Activated CD8-positive, alpha-beta memory T cell treated with anti-CD3 and anti-CD28 coated beads, Interleukin-2, amount 10 ng/mL, durations not matched to agents 7 days and 5 days (primary cell): ENCODE data around the gene BDH1. TPM values are rescaled to one million over a fixed set of nuclear protein-coding genes. Genes with fewer than 3 reads are reported as not detected.

Source experiments
- ATAC-seq: fragments of 150-1000 bp; cut with Tn5 transposase; one replicate; pipeline ENCODE4 v1.10.0; 2021; ENCODE audit warnings: moderate library complexity
- CTCF ChIA-PET: fragments of 350-600 bp; sonication (Branson Sonifier 250); formaldehyde crosslinking; loops from one replicate; lab custom pipeline; 2021; ENCODE audit warnings: antibody characterized with exemption; lab: Charles Lee
- DNase-seq: peaks from one replicate; pipeline ENCODE4 v3.0.0-alpha.2; 2020
- H3K27ac Mint-ChIP-seq: one replicate; pipeline ENCODE4 v1.8.0; 2021; ENCODE audit warnings: mild to moderate bottlenecking, mixed read lengths
- H3K27me3 Mint-ChIP-seq: one replicate; pipeline ENCODE4 v1.8.0; 2021; ENCODE audit warnings: mixed read lengths
- H3K36me3 Mint-ChIP-seq: one replicate; pipeline ENCODE4 v1.8.0; 2021; ENCODE audit warnings: mild to moderate bottlenecking, mixed read lengths
- H3K4me1 Mint-ChIP-seq: one replicate; pipeline ENCODE4 v1.8.0; 2021; ENCODE audit warnings: mixed read lengths
- H3K4me3 Mint-ChIP-seq: one replicate; pipeline ENCODE4 v1.8.0; 2021; ENCODE audit warnings: mild to moderate bottlenecking, moderate library complexity, mixed read lengths
- H3K9me3 Mint-ChIP-seq: one replicate; pipeline ENCODE4 v1.8.0; 2022; ENCODE audit warnings: low read depth, mixed read lengths
- total RNA-seq, 2 experiments: library from RNA; stranded (reverse); gene quantifications; one replicate each; pipeline ENCODE4 v1.2.3, GENCODE V29; 2021

Gene BDH1
- total RNA-seq, 2 experiments from 2014 or later: 75.8 to 80.9 TPM

GRCh38 chr3:197508924-197509775 is 46.6 kb downstream of the BDH1 start:
- H3K36me3 Mint-ChIP-seq: peaks cover 9% of the 10 kb centered on the region
- DNase-seq (no peak), ATAC-seq (no peak)
- no peaks in the 10 kb centered on the region for H3K9me3 Mint-ChIP-seq
- no peak overlapping the region for H3K27ac Mint-ChIP-seq
- H3K4me3 Mint-ChIP-seq: no peak overlapping the region
- no peaks in the 10 kb centered on the region for H3K27me3 Mint-ChIP-seq
- CTCF ChIA-PET: interaction anchor here (0.6 to 2.8 kb wide), 16 partner anchors 12 to 504 kb away, joined by 3 to 20 read pairs (median 3); no protein-coding TSS in a partner anchor
- no peaks in the 10 kb centered on the region for H3K4me1 Mint-ChIP-seq

- Mint-ChIP-seq H3K27me3 (no peaks in the 10 kb centered on the region), H3K36me3 (peaks cover 3% of the 10 kb centered on the region), H3K27ac (no peak overlapping the region), H3K4me3 (no peak overlapping the region), H3K4me1 (no peaks in the 10 kb centered on the region), H3K9me3 (no peaks in the 10 kb centered on the region)
- no peak for DNase-seq
- no peak for ATAC-seq
- CTCF ChIA-PET: interaction anchor here (1.3 to 2.8 kb wide), 2 partner anchors 55 to 252 kb away, joined by 3 to 20 read pairs; no protein-coding TSS in a partner anchor
Observed at GRCh38 chr3:197508461-197508860, 47.3 kb downstream of the BDH1 start.

- no peak overlapping the region for H3K27ac Mint-ChIP-seq
- CTCF ChIA-PET: interaction anchor here (1.3 kb wide), 1 partner anchor 54 kb away, joined by 3 read pairs; no protein-coding TSS in a partner anchor
- H3K4me3 Mint-ChIP-seq: no peak overlapping the region
Observed at GRCh38 chr3:197508051-197508451, 47.7 kb downstream of the BDH1 start.

GRCh38 chr3:197507541-197507940 is 48.2 kb downstream of the BDH1 start:
- Mint-ChIP-seq H3K27ac (no peak overlapping the region), H3K9me3 (no peaks in the 10 kb centered on the region), H3K27me3 (no peaks in the 10 kb centered on the region), H3K4me3 (no peak overlapping the region), H3K36me3 (peaks cover 2% of the 10 kb centered on the region), H3K4me1 (no peaks in the 10 kb centered on the region)
- DNase-seq (no peak), ATAC-seq (no peak)
- CTCF ChIA-PET: interaction anchor here (1.3 kb wide), 1 partner anchor 54 kb away, joined by 3 read pairs; no protein-coding TSS in a partner anchor

More at GRCh38 chr3:197508051-197508451, 47.7 kb downstream of the BDH1 start:
- ATAC-seq (no peak), DNase-seq (no peak)
- no peaks in the 10 kb centered on the region for H3K4me1 Mint-ChIP-seq
- no peaks in the 10 kb centered on the region for H3K27me3 Mint-ChIP-seq
- no peaks in the 10 kb centered on the region for H3K9me3 Mint-ChIP-seq
- H3K36me3 Mint-ChIP-seq: peaks cover 3% of the 10 kb centered on the region

GRCh38 chr3:197507081-197507480 is 48.7 kb downstream of the BDH1 start:
- H3K27ac Mint-ChIP-seq: no peak overlapping the region
- no peaks in the 10 kb centered on the region for H3K27me3 Mint-ChIP-seq
- no peaks in the 10 kb centered on the region for H3K9me3 Mint-ChIP-seq

GRCh38 chr3:197505796-197506548 is 49.8 kb downstream of the BDH1 start:
- Mint-ChIP-seq H3K4me3 (no peak overlapping the region), H3K4me1 (no peaks in the 10 kb centered on the region), H3K27ac (no peak overlapping the region), H3K9me3 (no peaks in the 10 kb centered on the region), H3K27me3 (no peaks in the 10 kb centered on the region), H3K36me3 (no peaks in the 10 kb centered on the region)
- CTCF ChIA-PET: no interaction called here
- DNase-seq (no peak), ATAC-seq (no peak)

More at GRCh38 chr3:197507081-197507480, 48.7 kb downstream of the BDH1 start:
- H3K4me3 Mint-ChIP-seq: no peak overlapping the region
- no peak for ATAC-seq
- DNase-seq: no peak
- CTCF ChIA-PET: no interaction called here
- no peaks in the 10 kb centered on the region for H3K36me3 Mint-ChIP-seq
- H3K4me1 Mint-ChIP-seq: no peaks in the 10 kb centered on the region

- Mint-ChIP-seq H3K9me3 (no peaks in the 10 kb centered on the region), H3K27me3 (no peaks in the 10 kb centered on the region), H3K36me3 (peaks cover under 1% of the 10 kb centered on the region), H3K27ac (no peak overlapping the region), H3K4me1 (no peaks in the 10 kb centered on the region), H3K4me3 (no peak overlapping the region)
- DNase-seq (no peak), ATAC-seq (no peak)
- CTCF ChIA-PET: no interaction called here
Observed at GRCh38 chr3:197504641-197505121, 51.1 kb downstream of the BDH1 start.

- ATAC-seq: no peak
- CTCF ChIA-PET: no interaction called here
- H3K27ac Mint-ChIP-seq: no peak overlapping the region
Observed at GRCh38 chr3:197504229-197504628, 51.5 kb downstream of the BDH1 start.

GRCh38 chr3:197503652-197504051 is 52.1 kb downstream of the BDH1 start:
- no peaks in the 10 kb centered on the region for H3K27me3 Mint-ChIP-seq
- H3K27ac Mint-ChIP-seq: no peak overlapping the region
- DNase-seq (no peak), ATAC-seq (no peak)
- no peak overlapping the region for H3K4me3 Mint-ChIP-seq
- H3K4me1 Mint-ChIP-seq: no peaks in the 10 kb centered on the region
- H3K9me3 Mint-ChIP-seq: no peaks in the 10 kb centered on the region
- peaks cover 2% of the 10 kb centered on the region for H3K36me3 Mint-ChIP-seq
- CTCF ChIA-PET: interaction anchor here (1.4 kb wide), 1 partner anchor 10 kb away, joined by 3 read pairs; no protein-coding TSS in a partner anchor

More at GRCh38 chr3:197504229-197504628, 51.5 kb downstream of the BDH1 start:
- no peaks in the 10 kb centered on the region for H3K9me3 Mint-ChIP-seq
- no peak for DNase-seq
- no peaks in the 10 kb centered on the region for H3K4me1 Mint-ChIP-seq
- H3K36me3 Mint-ChIP-seq: peaks cover 2% of the 10 kb centered on the region
- no peak overlapping the region for H3K4me3 Mint-ChIP-seq
- H3K27me3 Mint-ChIP-seq: no peaks in the 10 kb centered on the region

GRCh38 chr3:197501879-197502620 is 53.7 kb downstream of the BDH1 start:
- no peaks in the 10 kb centered on the region for H3K4me1 Mint-ChIP-seq
- DNase-seq (peak; percentile 54), ATAC-seq (peak; percentile 67)
- CTCF ChIA-PET: interaction anchor here (0.8 to 2.1 kb wide), 6 partner anchors 11 to 280 kb away, joined by 3 to 6 read pairs (median 3); no protein-coding TSS in a partner anchor
- H3K9me3 Mint-ChIP-seq: no peaks in the 10 kb centered on the region
- no peak overlapping the region for H3K27ac Mint-ChIP-seq
- H3K27me3 Mint-ChIP-seq: no peaks in the 10 kb centered on the region
- H3K36me3 Mint-ChIP-seq: peaks cover 2% of the 10 kb centered on the region
- H3K4me3 Mint-ChIP-seq: no peak overlapping the region

- H3K27me3 Mint-ChIP-seq: no peaks in the 10 kb centered on the region
- peaks cover 2% of the 10 kb centered on the region for H3K36me3 Mint-ChIP-seq
- CTCF ChIA-PET: interaction anchor here (0.8 to 2.1 kb wide), 5 partner anchors 14 to 280 kb away, joined by 3 to 6 read pairs (median 3); no protein-coding TSS in a partner anchor
- DNase-seq (no peak), ATAC-seq (no peak)
- H3K27ac Mint-ChIP-seq: no peak overlapping the region
- no peak overlapping the region for H3K4me3 Mint-ChIP-seq
- H3K4me1 Mint-ChIP-seq: no peaks in the 10 kb centered on the region
- H3K9me3 Mint-ChIP-seq: no peaks in the 10 kb centered on the region
Observed at GRCh38 chr3:197501496-197501878, 54.3 kb downstream of the BDH1 start.

- no peak overlapping the region for H3K27ac Mint-ChIP-seq
- no peak overlapping the region for H3K4me3 Mint-ChIP-seq
- H3K4me1 Mint-ChIP-seq: no peaks in the 10 kb centered on the region
- peaks cover 2% of the 10 kb centered on the region for H3K36me3 Mint-ChIP-seq
- H3K27me3 Mint-ChIP-seq: no peaks in the 10 kb centered on the region
- DNase-seq: no peak
- ATAC-seq: no peak
- CTCF ChIA-PET: interaction anchor here (0.9 to 2.1 kb wide), 4 partner anchors 10 to 245 kb away, joined by 3 to 6 read pairs (median 4); no protein-coding TSS in a partner anchor
- H3K9me3 Mint-ChIP-seq: no peaks in the 10 kb centered on the region
Observed at GRCh38 chr3:197500812-197501211, 55.0 kb downstream of the BDH1 start.
